Caki2 (cell line): Measurements from ENCODE around the gene DNAJC18. TPM values are rescaled to one million over a fixed set of nuclear protein-coding genes. Genes with fewer than 3 reads are reported as not detected.

Source experiments
- DNase-seq: peaks from one replicate; pipeline ENCODE4 v3.0.0-alpha.2; 2015; ENCODE audit warnings: low read depth
- in situ Hi-C: cut with HindIII; loops from 2 replicates; pipeline ENCODE4 v1.10.0; 2016; ENCODE audit warnings: low sequenced_read_pairs, low pct_unique_long_range_greater_than_20kb, mixed read lengths
- total RNA-seq: library from RNA; depleted of rRNA; stranded (reverse); fragments of >200 nt; shearing (Covaris generic); gene quantifications from 2 replicates; pipeline ENCODE4 v1.2.3, GENCODE V29; 2014; ENCODE audit warnings: low replicate concordance; rRNA removed

DNAJC18 gene
- total RNA-seq, 1 experiment from 2014 or later: 3.3 TPM

DNA sequence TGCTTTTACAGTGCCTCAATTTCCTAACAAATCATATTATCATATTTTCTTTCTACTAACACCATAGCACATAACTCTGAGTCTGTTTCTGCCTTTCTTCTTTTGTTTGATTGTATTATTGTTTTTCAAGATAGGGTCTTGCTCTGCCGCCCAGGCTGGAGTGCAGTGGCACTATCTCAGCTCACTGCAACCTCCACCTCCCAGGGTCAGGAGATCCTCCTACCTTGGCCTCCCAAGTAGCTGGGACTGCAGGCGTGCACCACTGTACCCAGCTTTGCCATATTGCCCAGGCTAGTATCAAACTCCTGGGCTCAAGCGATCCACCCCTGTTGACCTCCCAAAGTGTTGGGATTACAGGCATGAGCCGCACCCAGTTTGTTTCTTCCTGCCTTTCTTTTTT, 78.9 kb downstream of the DNAJC18 start:
- in situ Hi-C loops: no loop called here
- DNase-seq: no peak

Other genes starting within 250 kb of the DNAJC18 start
- 57.6 and 84.0 TPM in 2 replicates for gene SIL1, start 241.2 kb downstream of the DNAJC18 start, total RNA-seq
- gene MATR3, start 145.8 kb downstream of the DNAJC18 start, total RNA-seq: 150 and 191 TPM in 2 replicates
- 40.6 and 41.9 TPM in 2 replicates for gene PAIP2, start 97.7 kb downstream of the DNAJC18 start, total RNA-seq
- gene SLC23A1, start 56.2 kb downstream of the DNAJC18 start, total RNA-seq: 0.06 and 3.9 TPM in 2 replicates
- not detected in 2 replicates for gene MZB1, start 49.6 kb downstream of the DNAJC18 start, total RNA-seq
- gene PROB1, start 44.4 kb downstream of the DNAJC18 start, total RNA-seq: not detected in 2 replicates
- 2.5 and 12.8 TPM in 2 replicates for gene SPATA24, start 35.4 kb downstream of the DNAJC18 start, total RNA-seq
- not detected in 2 replicates for gene ECSCR, start 23.2 kb upstream of the DNAJC18 start, total RNA-seq
- gene SMIM33, start 31.5 kb upstream of the DNAJC18 start, total RNA-seq: not detected in 2 replicates
- gene STING1, start 43.2 kb upstream of the DNAJC18 start, total RNA-seq: 16.8 and 21.1 TPM in 2 replicates
- gene UBE2D2, start 121.8 kb upstream of the DNAJC18 start, total RNA-seq: 105 and 126 TPM in 2 replicates
- 71.9 and 96.8 TPM in 2 replicates for gene CXXC5, start 208.8 kb upstream of the DNAJC18 start, total RNA-seq